ENCODE measurements around the gene PCDHGA2.
A peak's percentile ranks its signal among the peaks of the same experiment; 100 is the strongest.

Gene PCDHGA2

DNA sequence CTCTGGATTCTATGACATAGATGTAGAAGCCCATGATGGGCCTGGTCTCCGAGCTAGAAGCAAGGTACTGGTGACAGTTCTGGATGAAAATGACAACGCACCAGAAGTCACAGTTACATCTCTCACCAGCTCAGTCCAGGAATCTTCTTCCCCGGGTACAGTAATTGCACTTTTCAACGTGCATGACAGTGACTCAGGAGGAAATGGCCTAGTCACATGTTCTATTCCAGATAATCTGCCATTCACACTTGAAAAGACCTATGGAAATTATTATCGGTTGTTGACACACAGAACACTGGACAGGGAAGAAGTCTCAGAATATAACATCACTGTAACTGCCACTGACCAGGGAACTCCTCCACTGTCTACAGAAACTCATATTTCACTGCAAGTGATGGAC lies 17.6 kb downstream of the PCDHGA2 start:
- TF ChIP-seq, protein P1, sequence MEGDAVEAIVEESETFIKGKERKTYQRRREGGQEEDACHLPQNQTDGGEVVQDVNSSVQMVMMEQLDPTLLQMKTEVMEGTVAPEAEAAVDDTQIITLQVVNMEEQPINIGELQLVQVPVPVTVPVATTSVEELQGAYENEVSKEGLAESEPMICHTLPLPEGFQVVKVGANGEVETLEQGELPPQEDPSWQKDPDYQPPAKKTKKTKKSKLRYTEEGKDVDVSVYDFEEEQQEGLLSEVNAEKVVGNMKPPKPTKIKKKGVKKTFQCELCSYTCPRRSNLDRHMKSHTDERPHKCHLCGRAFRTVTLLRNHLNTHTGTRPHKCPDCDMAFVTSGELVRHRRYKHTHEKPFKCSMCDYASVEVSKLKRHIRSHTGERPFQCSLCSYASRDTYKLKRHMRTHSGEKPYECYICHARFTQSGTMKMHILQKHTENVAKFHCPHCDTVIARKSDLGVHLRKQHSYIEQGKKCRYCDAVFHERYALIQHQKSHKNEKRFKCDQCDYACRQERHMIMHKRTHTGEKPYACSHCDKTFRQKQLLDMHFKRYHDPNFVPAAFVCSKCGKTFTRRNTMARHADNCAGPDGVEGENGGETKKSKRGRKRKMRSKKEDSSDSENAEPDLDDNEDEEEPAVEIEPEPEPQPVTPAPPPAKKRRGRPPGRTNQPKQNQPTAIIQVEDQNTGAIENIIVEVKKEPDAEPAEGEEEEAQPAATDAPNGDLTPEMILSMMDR (IDR thresholded peaks at IDR 0.05) = no peak

DNA sequence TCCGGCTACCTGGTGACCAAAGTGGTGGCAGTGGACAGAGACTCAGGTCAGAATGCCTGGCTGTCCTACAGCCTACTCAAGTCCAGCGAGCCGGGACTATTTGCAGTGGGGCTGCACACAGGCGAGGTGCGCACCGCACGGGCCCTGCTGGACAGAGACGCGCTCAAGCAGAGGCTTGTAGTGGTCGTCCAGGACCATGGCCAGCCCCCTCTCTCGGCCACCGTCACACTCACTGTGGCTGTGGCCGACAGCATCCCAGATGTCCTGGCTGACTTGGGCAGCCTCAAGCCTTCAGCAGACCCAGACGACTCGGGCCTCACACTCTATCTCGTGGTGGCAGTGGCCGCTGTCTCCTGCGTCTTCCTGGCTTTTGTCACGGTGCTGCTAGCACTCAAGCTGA lies 18.4 kb downstream of the PCDHGA2 start:
- TF ChIP-seq, protein P1 (IDR thresholded peaks at IDR 0.05) = no peak

DNA sequence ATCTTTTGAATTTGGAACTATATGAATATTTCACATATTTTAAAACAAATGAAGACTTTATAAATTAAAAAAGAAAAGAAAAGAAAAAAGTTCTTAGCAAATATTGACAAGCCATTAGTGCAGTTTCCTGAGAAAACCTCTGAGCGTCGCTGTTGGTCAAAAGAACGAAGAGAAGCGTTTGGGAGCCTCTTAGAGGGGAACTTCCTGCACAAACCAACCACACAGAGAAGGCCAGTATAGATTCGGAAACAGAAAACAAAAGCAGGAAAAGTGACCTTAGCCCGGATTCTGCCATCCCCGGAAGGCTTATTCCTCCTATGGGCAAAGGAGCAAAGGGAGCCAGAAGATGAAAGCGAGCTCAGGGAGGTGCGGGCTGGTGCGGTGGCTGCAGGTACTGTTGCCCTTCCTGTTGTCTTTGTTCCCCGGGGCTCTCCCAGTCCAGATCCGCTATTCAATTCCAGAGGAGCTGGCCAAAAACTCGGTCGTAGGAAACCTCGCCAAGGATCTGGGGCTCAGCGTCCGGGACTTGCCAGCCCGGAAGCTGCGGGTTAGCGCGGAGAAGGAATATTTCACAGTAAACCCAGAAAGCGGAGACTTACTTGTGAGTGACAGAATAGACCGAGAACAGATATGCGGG lies 21.3 kb downstream of the PCDHGA2 start, which contains the start of gene PCDHGB2:
TSS of gene PCDHGB2 (plus strand) at position 205 of the 637 bp plus-strand sequence. CDS start at position 347, 142 bp downstream.
- TF ChIP-seq, protein P1 (IDR thresholded peaks at IDR 0.05) = peak; percentile 14; the same call in 1 of the 2 replicates

DNA sequence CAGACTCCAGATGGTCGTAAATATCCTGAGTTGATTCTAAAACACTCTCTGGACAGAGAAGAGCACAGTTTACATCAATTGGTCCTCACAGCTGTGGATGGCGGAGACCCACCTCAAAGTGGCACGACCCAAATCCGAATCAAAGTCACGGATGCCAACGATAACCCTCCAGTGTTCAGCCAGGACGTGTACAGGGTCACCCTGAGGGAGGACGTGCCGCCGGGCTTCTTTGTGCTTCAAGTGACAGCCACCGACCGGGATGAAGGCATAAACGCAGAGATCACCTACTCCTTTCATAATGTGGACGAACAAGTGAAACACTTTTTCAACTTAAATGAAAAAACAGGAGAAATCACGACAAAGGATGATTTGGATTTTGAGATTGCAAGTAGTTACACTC lies 22.1 kb downstream of the PCDHGA2 start:
- TF ChIP-seq, protein P1 (IDR thresholded peaks at IDR 0.05) = no peak

DNA sequence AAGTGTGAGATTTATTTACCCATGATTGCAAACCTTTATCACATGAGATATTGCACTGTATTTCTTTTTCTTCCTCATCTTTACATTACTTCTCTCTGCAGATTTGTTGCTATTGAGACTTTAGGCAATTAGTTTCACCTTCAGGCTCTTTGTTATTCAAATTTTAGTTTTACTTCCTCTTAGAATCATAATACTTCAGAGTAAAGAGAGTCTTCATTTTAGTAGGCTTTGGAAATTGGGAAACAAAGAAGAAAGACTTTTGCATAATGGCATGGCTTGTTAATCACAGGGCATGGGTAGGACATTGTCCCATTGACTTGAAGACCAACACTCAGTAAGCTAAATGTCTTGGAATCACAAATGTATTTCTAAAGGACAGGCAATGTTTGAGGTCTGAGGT lies 24.2 kb downstream of the PCDHGA2 start:
- TF ChIP-seq, protein P1 (IDR thresholded peaks at IDR 0.05) = no peak

DNA sequence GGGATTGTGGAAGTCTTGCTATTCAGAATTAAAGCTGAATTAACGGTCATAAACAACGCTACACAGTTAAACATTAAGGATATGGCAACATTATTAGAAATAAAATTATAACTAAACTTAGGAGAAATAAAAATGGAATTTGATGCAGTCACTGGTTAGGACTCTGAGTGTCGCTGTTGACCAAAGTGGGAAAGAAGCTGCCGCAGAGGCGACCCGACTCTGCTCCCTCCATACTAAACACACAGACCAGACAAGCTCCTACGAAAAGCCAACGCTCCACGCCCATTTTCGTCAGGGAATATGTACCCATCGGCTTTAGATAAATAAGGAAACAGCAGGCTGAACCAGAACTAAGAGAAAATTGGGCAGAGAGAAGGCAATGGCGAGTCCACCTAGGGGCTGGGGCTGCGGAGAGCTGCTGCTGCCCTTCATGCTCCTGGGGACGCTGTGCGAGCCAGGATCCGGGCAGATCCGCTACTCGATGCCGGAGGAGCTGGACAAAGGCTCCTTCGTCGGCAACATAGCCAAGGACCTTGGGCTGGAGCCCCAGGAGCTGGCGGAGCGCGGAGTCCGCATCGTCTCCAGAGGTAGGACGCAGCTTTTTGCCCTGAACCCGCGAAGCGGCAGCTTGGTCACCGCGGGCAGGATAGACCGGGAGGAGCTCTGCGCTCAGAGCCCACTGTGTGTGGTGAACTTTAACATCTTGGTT lies 25.5 kb downstream of the PCDHGA2 start, which contains the start of gene PCDHGA5:
TSS of gene PCDHGA5 (plus strand) at position 211 of the 709 bp plus-strand sequence. CDS start at position 380, 169 bp downstream.
- TF ChIP-seq, protein P1 (IDR thresholded peaks at IDR 0.05) = peak; percentile 33; the same call in 1 of the 2 replicates

DNA sequence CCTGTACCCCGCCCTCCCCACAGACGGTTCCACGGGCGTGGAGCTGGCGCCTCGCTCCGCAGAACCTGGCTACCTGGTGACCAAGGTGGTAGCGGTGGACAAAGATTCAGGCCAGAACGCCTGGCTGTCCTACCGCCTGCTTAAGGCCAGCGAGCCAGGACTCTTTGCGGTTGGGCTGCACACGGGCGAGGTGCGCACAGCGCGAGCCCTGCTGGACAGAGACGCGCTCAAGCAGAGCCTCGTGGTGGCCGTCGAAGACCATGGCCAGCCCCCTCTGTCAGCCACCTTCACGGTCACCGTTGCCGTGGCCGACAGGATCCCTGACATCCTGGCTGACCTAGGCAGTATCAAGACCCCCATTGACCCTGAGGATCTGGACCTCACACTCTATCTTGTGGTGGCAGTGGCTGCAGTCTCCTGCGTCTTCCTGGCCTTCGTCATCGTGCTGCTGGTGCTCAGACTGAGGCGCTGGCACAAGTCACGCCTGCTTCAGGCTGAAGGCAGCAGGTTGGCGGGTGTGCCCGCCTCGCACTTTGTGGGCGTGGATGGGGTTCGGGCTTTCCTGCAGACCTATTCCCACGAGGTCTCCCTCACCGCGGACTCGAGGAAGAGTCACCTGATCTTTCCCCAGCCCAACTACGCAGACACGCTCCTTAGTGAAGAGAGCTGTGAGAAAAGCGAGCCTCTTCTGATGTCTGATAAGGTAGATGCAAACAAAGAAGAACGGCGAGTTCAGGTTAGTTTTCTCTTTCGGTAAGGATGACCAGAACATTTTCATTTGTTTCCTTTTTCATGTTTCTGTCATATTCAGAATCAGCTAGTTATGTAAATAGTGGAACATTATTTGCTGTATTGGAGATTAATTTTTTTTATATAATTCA lies 27.7 kb downstream of the PCDHGA2 start:
- TF ChIP-seq, protein P1 (IDR thresholded peaks at IDR 0.05) = no peak

Measured in LNCAP (cell line).